Large intestine (tissue), 3 donors: Measurements from ENCODE around the gene JPT2. TPM values are rescaled to one million over a fixed set of nuclear protein-coding genes. Genes with fewer than 3 reads are reported as not detected.
"Not testable (repeated sequence)": the region's sequence is repeated elsewhere in the genome, so short reads cannot be mapped to it uniquely, and the experiment has no call there.

Source experiments
- DNase-seq, 2 donors: peaks; one replicate each; pipeline versions ENCODE4 v3.0.0 to v3.0.0-alpha.2; 2013
- H3K27ac ChIP-seq: one replicate; pipeline ENCODE4 v1.5.1; 2013; ENCODE audit warnings: low read length
- H3K27me3 ChIP-seq: 2 replicates; pipeline ENCODE4 v1.6.1; 2013; ENCODE audit warnings: low read length; ENCODE audit not compliant: control insufficient read depth, insufficient read depth
- H3K36me3 ChIP-seq: 2 replicates; pipeline ENCODE4 v1.6.1; 2013; ENCODE audit warnings: low read length; ENCODE audit not compliant: control insufficient read depth, insufficient read depth
- H3K4me1 ChIP-seq: one replicate; pipeline ENCODE4 v1.6.1; 2013; ENCODE audit warnings: low read length; ENCODE audit not compliant: control insufficient read depth, insufficient read depth
- H3K4me3 ChIP-seq: one replicate; pipeline ENCODE4 v1.5.1; 2013; ENCODE audit warnings: low read length
- H3K9me3 ChIP-seq: one replicate; pipeline ENCODE4 v1.6.1; 2013; ENCODE audit warnings: mild to moderate bottlenecking, low read depth, low read length, moderate library complexity; ENCODE audit not compliant: control insufficient read depth
- WGBS: methylation state at CpG from one replicate; pipeline ENCODE4 v1.1.5; 2013; ENCODE audit warnings: low lambda C conversion rate; ENCODE audit not compliant: insufficient coverage; 5-methylcytosine and 5-hydroxymethylcytosine counted together
- polyA plus RNA-seq: library from polyadenylated mRNA; unstranded; fragments of 120-200 nt; gene quantifications from one replicate; pipeline ENCODE4 v1.2.1, GENCODE V29; 2013

The JPT2 gene
- polyA plus RNA-seq, 1 donor: 52.2 TPM

GRCh38 chr16:1713933-1714332, 35.9 kb downstream of the JPT2 start:
- no peak overlapping the region for H3K27ac ChIP-seq
- no peaks in the 10 kb centered on the region for H3K27me3 ChIP-seq
- no peaks in the 10 kb centered on the region for H3K4me1 ChIP-seq
- no peak for DNase-seq
- no peak overlapping the region for H3K4me3 ChIP-seq
- H3K9me3 ChIP-seq: no peaks in the 10 kb centered on the region
- H3K36me3 ChIP-seq: peaks cover 12% of the 10 kb centered on the region
- WGBS: no CpG with 5 or more reads among the region's 14 CpGs

- DNase-seq: no peak
- Histone ChIP-seq H3K27me3 (no peaks in the 10 kb centered on the region), H3K4me1 (no peaks in the 10 kb centered on the region), H3K4me3 (no peak overlapping the region), H3K9me3 (no peaks in the 10 kb centered on the region), H3K36me3 (peaks cover 9% of the 10 kb centered on the region), H3K27ac (no peak overlapping the region)
- no CpG with 5 or more reads among the region's 12 CpGs for WGBS
These were observed 37.1 kb downstream of the JPT2 start for GRCh38 chr16:1715220-1715619.

GRCh38 chr16:1718236-1718635, 40.2 kb downstream of the JPT2 start:
- not testable (repeated sequence) for H3K4me3 ChIP-seq, H3K36me3 ChIP-seq, H3K4me1 ChIP-seq, DNase-seq, H3K27me3 ChIP-seq, H3K27ac ChIP-seq, H3K9me3 ChIP-seq
- WGBS: 100% methylated on average over 1 of the region's 10 CpGs

- H3K4me1 ChIP-seq, H3K9me3 ChIP-seq, DNase-seq, H3K27ac ChIP-seq, H3K4me3 ChIP-seq, H3K36me3 ChIP-seq, H3K27me3 ChIP-seq: not testable (repeated sequence)
- 100% methylated on average over 4 of the region's 12 CpGs for WGBS
These were observed 41.6 kb downstream of the JPT2 start for GRCh38 chr16:1719559-1720229.

- no peak overlapping the region for H3K27ac ChIP-seq
These were observed 43.3 kb downstream of the JPT2 start for GRCh38 chr16:1721372-1721771.

GRCh38 chr16:1723450-1724147, 45.5 kb downstream of the JPT2 start:
- H3K9me3 ChIP-seq: no peaks in the 10 kb centered on the region
- peaks cover 3% of the 10 kb centered on the region for H3K4me1 ChIP-seq
- WGBS: 100% methylated on average over 1 of the region's 6 CpGs
- H3K36me3 ChIP-seq: peaks cover 34% of the 10 kb centered on the region
- H3K27me3 ChIP-seq: no peaks in the 10 kb centered on the region
- peak in 1 of 2 donors; percentile 27 for DNase-seq
- no peak overlapping the region for H3K4me3 ChIP-seq
- H3K27ac ChIP-seq: no peak overlapping the region

More at GRCh38 chr16:1721372-1721771, 43.3 kb downstream of the JPT2 start:
- no peaks in the 10 kb centered on the region for H3K9me3 ChIP-seq
- H3K27me3 ChIP-seq: no peaks in the 10 kb centered on the region
- H3K4me1 ChIP-seq: peaks cover 3% of the 10 kb centered on the region
- no CpG with 5 or more reads among the region's 9 CpGs for WGBS
- no peak for DNase-seq
- no peak overlapping the region for H3K4me3 ChIP-seq
- peaks cover 16% of the 10 kb centered on the region for H3K36me3 ChIP-seq

GRCh38 chr16:1724491-1724890, 46.4 kb downstream of the JPT2 start:
- H3K27me3 ChIP-seq: no peaks in the 10 kb centered on the region
- H3K27ac ChIP-seq: no peak overlapping the region
- peaks cover 3% of the 10 kb centered on the region for H3K4me1 ChIP-seq
- no CpG with 5 or more reads among the region's 12 CpGs for WGBS
- DNase-seq: no peak
- peaks cover 42% of the 10 kb centered on the region for H3K36me3 ChIP-seq
- no peak overlapping the region for H3K4me3 ChIP-seq
- no peaks in the 10 kb centered on the region for H3K9me3 ChIP-seq

GRCh38 chr16:1726661-1727502, 48.8 kb downstream of the JPT2 start:
- Histone ChIP-seq H3K4me1 (peaks cover 3% of the 10 kb centered on the region), H3K9me3 (no peaks in the 10 kb centered on the region), H3K27me3 (no peaks in the 10 kb centered on the region), H3K27ac (no peak overlapping the region), H3K36me3 (peaks cover 46% of the 10 kb centered on the region), H3K4me3 (no peak overlapping the region)
- DNase-seq: no peak
- WGBS: no CpG with 5 or more reads among the region's 32 CpGs

- Histone ChIP-seq H3K27me3 (no peaks in the 10 kb centered on the region), H3K36me3 (peaks cover 56% of the 10 kb centered on the region), H3K4me3 (no peak overlapping the region), H3K4me1 (no peaks in the 10 kb centered on the region), H3K27ac (no peak overlapping the region), H3K9me3 (no peaks in the 10 kb centered on the region)
- DNase-seq: no peak
- WGBS: no CpG with 5 or more reads among the region's 37 CpGs
These were observed 49.9 kb downstream of the JPT2 start for GRCh38 chr16:1727651-1728624.
